GM12874 (cell line): ENCODE data around the gene CELSR2.

ENCODE experiments used
- TF ChIP-seq, protein P1 (sequence below): IDR thresholded peaks from 2 replicates; pipeline ENCODE4 v1.5.1; 2011; ENCODE audit warnings: low read depth, mild to moderate bottlenecking, control low read depth, low read length, moderate library complexity; ENCODE audit not compliant: insufficient read depth

CELSR2 gene

DNA sequence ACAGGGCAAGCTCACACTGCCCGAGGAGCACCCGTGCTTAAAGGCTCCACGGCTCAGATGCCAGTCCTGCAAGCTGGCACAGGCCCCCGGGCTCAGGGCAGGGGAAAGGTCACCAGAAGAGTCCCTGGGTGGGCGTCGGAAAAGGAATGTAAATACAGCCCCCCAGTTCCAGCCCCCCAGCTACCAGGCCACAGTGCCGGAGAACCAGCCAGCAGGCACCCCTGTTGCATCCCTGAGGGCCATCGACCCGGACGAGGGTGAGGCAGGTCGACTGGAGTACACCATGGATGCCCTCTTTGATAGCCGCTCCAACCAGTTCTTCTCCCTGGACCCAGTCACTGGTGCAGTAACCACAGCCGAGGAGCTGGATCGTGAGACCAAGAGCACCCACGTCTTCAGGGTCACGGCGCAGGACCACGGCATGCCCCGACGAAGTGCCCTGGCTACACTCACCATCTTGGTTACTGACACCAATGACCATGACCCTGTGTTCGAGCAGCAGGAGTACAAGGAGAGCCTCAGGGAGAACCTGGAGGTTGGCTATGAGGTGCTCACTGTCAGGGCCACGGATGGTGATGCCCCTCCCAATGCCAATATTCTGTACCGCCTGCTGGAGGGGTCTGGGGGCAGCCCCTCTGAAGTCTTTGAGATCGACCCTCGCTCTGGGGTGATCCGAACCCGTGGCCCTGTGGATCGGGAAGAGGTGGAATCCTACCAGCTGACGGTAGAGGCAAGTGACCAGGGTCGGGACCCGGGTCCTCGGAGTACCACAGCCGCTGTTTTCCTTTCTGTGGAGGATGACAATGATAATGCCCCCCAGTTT is 1.3 kb downstream of the CELSR2 start:
- TF ChIP-seq, protein P1, sequence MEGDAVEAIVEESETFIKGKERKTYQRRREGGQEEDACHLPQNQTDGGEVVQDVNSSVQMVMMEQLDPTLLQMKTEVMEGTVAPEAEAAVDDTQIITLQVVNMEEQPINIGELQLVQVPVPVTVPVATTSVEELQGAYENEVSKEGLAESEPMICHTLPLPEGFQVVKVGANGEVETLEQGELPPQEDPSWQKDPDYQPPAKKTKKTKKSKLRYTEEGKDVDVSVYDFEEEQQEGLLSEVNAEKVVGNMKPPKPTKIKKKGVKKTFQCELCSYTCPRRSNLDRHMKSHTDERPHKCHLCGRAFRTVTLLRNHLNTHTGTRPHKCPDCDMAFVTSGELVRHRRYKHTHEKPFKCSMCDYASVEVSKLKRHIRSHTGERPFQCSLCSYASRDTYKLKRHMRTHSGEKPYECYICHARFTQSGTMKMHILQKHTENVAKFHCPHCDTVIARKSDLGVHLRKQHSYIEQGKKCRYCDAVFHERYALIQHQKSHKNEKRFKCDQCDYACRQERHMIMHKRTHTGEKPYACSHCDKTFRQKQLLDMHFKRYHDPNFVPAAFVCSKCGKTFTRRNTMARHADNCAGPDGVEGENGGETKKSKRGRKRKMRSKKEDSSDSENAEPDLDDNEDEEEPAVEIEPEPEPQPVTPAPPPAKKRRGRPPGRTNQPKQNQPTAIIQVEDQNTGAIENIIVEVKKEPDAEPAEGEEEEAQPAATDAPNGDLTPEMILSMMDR, result no peak

DNA sequence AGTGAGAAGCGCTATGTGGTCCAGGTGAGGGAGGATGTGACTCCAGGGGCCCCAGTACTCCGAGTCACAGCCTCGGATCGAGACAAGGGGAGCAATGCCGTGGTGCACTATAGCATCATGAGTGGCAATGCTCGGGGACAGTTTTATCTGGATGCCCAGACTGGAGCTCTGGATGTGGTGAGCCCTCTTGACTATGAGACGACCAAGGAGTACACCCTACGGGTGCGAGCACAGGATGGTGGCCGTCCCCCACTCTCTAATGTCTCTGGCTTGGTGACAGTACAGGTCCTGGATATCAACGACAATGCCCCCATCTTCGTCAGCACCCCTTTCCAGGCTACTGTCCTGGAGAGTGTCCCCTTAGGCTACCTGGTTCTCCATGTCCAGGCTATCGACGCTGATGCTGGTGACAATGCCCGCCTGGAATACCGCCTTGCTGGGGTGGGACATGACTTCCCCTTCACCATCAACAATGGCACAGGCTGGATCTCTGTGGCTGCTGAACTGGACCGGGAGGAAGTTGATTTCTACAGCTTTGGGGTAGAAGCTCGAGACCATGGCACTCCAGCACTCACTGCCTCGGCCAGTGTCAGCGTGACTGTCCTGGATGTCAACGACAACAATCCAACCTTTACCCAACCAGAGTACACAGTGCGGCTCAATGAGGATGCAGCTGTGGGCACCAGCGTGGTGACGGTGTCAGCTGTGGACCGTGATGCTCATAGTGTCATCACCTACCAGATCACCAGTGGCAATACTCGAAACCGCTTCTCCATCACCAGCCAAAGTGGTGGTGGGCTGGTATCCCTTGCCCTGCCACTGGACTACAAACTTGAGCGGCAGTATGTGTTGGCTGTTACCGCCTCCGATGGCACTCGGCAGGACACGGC is 2.2 kb downstream of the CELSR2 start:
- TF ChIP-seq, protein P1, result no peak

DNA sequence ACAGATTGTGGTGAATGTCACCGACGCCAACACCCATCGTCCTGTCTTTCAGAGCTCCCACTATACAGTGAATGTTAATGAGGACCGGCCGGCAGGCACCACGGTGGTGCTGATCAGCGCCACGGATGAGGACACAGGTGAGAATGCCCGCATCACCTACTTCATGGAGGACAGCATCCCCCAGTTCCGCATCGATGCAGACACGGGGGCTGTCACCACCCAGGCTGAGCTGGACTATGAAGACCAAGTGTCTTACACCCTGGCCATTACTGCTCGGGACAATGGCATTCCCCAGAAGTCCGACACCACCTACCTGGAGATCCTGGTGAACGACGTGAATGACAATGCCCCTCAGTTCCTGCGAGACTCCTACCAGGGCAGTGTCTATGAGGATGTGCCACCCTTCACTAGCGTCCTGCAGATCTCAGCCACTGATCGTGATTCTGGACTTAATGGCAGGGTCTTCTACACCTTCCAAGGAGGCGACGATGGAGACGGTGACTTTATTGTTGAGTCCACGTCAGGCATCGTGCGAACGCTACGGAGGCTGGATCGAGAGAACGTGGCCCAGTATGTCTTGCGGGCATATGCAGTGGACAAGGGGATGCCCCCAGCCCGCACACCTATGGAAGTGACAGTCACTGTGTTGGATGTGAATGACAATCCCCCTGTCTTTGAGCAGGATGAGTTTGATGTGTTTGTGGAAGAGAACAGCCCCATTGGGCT is 3.0 kb downstream of the CELSR2 start:
- TF ChIP-seq, protein P1, result no peak

DNA sequence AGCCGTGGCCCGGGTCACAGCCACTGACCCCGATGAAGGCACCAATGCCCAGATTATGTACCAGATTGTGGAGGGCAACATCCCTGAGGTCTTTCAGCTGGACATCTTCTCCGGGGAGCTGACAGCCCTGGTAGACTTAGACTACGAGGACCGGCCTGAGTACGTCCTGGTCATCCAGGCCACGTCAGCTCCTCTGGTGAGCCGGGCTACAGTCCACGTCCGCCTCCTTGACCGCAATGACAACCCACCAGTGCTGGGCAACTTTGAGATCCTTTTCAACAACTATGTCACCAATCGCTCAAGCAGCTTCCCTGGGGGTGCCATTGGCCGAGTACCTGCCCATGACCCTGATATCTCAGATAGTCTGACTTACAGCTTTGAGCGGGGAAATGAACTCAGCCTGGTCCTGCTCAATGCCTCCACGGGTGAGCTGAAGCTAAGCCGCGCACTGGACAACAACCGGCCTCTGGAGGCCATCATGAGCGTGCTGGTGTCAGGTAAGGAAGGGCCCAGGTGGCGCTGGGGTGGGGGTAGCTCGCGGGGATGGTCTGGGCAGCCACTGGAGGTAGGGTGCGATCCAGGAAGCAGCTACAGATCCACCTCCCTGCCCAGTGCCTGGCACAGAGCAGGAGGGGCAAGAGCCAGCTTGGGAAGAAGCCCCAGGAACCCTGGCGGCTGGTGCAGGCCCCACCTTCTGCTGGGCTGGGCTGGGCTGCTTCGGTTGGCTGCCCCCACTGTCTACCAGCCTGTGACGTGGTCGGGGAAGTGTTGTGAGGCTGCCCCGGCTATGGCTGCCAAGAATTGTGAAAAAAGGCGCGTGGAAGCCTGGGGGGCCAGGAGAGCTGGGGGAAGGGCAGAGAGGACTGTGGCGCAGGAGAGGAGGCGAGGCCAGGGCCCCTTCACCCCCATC is 3.8 kb downstream of the CELSR2 start:
- TF ChIP-seq, protein P1, result no peak

DNA sequence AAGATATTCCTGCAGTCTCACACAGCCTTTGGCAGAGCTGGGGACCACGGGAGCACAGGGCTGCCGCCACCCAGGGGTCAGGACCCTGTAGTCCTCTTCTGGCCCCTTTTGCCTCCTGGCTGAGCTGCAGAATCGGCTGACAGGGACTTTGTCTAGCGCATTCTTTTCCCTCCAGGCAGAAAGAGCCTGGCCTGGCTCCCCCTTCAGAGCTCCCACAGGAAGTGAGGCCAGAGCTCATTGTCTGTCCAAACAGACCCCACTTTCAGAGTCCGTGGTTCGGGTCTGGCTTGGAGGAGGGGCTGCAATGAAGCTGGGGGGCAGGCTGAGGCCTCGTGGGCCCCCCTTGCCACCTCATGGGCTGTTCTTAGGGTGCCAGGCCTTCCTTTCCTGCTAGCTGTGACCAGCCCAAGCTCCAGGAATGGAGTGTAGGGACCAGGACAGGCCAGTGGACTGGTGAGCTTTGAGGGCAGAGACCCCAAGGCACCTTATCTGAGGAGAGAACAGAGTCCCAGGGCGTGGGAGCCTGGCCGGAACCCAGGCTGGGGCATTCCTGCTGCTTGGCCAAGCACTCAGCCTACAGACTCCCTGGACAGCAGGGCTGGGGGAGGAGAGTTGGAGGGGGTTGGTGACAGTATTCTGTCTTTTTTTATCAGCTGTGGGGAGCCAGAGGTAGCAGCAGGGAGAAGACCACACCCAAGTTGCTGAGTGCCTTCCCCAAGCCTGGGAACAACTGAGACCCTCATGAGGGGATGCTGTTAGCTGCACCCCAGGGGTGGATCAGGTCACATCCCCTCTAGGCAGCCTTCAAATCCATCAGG is 4.7 kb downstream of the CELSR2 start:
- TF ChIP-seq, protein P1, result no peak

DNA sequence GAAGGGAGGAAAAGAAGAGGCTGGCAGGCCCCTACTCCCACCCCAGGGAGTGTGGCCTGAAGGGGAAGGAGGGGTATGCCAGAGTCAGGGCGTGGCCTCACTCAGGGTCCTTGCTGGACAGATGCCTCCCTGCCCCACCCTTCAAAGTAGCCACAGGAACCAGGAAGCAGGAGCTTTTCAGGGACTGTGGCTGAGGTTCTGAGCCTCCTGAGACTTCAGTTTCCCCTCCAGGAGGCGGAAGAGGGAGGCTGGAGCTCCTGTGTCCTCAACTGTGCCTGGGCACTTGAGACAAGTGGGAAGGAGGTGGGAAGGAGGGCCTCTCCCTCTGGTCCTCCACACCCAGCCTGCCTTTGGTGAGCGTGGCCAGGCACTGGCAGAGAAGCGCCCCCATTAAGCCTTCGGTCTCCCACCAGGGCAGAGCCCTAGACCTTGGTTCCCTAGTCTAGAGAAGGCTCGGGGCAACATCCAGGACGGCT is 5.3 kb downstream of the CELSR2 start:
- TF ChIP-seq, protein P1, result no peak
